Activated B cell treated with CpG ODN at 0.5 μM for 24 hours (primary cell): ENCODE results near the gene NANOS2. TPM values are rescaled to one million over a fixed set of nuclear protein-coding genes. Genes with fewer than 3 reads are reported as not detected.
A peak's percentile ranks its signal among the peaks of the same experiment; 100 is the strongest.

Experiments used
- ATAC-seq: fragments of 200-7000 bp; cut with Tn5 transposase; one replicate; pipeline ENCODE4 v1.10.0; 2021; ENCODE audit warnings: low read depth, mild to moderate bottlenecking, moderate library complexity
- CTCF ChIA-PET: fragments of 350-600 bp; sonication (Branson Sonifier 250); formaldehyde crosslinking; loops from one replicate; lab custom pipeline; 2021; ENCODE audit warnings: antibody characterized with exemption; lab: Charles Lee
- POLR2A ChIA-PET: fragments of 350-600 bp; sonication (Branson Sonifier 250); formaldehyde crosslinking; loops from one replicate; lab custom pipeline; 2021; ENCODE audit warnings: antibody characterized with exemption; lab: Charles Lee
- DNase-seq: peaks from one replicate; pipeline ENCODE4 v3.0.0; 2022
- H3K27ac Mint-ChIP-seq: one replicate; pipeline ENCODE4 v1.8.0; 2020; ENCODE audit warnings: mixed read lengths
- H3K27me3 Mint-ChIP-seq: one replicate; pipeline ENCODE4 v1.8.0; 2021; ENCODE audit warnings: mixed read lengths
- H3K36me3 Mint-ChIP-seq: one replicate; pipeline ENCODE4 v1.8.0; 2021; ENCODE audit warnings: low read depth, mixed read lengths
- H3K4me1 Mint-ChIP-seq: one replicate; pipeline ENCODE4 v1.8.0; 2021; ENCODE audit warnings: mixed read lengths
- H3K4me3 Mint-ChIP-seq: one replicate; pipeline ENCODE4 v1.8.0; 2020; ENCODE audit warnings: mild to moderate bottlenecking, mixed read lengths
- H3K9me3 Mint-ChIP-seq: one replicate; pipeline ENCODE4 v1.8.0; 2020; ENCODE audit warnings: mixed read lengths
- intact Hi-C: fragments of 100-400 bp; cut with micrococcal nuclease; formaldehyde crosslinking; loops from one replicate; pipeline ENCODE4 v1.15.1; 2024
- total RNA-seq: library from RNA; stranded (reverse); gene quantifications from 2 replicates; pipeline ENCODE4 v1.2.3, GENCODE V29; 2022
- TF ChIP-seq, protein P1 (sequence below): fragments of 200-600 bp; IDR thresholded peaks from one replicate; pipeline ENCODE4 v1.8.0; 2022; ENCODE audit warnings: antibody characterized with exemption, mild to moderate bottlenecking

Gene NANOS2
- total RNA-seq, 1 donor from 2014 or later: not detected

GRCh38 chr19:45887200-45887710, 27.3 kb downstream of the NANOS2 start:
- Mint-ChIP-seq H3K27ac (peak overlapping the region; percentile 94), H3K4me1 (peaks cover 30% of the 10 kb centered on the region), H3K9me3 (no peaks in the 10 kb centered on the region), H3K36me3 (peaks cover 17% of the 10 kb centered on the region), H3K27me3 (no peaks in the 10 kb centered on the region), H3K4me3 (peak overlapping the region; percentile 92)
- intact Hi-C loops: loop anchor here (2.0 to 10.0 kb wide), 3 partner anchors 130 to 458 kb away; partner anchors contain the start of genes FBXO46 and PPP5C
- POLR2A ChIA-PET: interaction anchor here (0.9 to 5.0 kb wide), 5 partner anchors 16 to 303 kb away, joined by 4 to 60 read pairs (median 15); partner anchors contain the start of genes FOXA3, MYPOP, SIX5 and SYMPK
- DNase-seq: no peak
- CTCF ChIA-PET: interaction anchor here (1.4 kb wide), 1 partner anchor 23 kb away, joined by 4 read pairs; the partner anchor contains the start of gene FOXA3
- TF ChIP-seq, protein P1, sequence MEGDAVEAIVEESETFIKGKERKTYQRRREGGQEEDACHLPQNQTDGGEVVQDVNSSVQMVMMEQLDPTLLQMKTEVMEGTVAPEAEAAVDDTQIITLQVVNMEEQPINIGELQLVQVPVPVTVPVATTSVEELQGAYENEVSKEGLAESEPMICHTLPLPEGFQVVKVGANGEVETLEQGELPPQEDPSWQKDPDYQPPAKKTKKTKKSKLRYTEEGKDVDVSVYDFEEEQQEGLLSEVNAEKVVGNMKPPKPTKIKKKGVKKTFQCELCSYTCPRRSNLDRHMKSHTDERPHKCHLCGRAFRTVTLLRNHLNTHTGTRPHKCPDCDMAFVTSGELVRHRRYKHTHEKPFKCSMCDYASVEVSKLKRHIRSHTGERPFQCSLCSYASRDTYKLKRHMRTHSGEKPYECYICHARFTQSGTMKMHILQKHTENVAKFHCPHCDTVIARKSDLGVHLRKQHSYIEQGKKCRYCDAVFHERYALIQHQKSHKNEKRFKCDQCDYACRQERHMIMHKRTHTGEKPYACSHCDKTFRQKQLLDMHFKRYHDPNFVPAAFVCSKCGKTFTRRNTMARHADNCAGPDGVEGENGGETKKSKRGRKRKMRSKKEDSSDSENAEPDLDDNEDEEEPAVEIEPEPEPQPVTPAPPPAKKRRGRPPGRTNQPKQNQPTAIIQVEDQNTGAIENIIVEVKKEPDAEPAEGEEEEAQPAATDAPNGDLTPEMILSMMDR: no peak
- ATAC-seq: no peak

- intact Hi-C loops: loop anchor here (1.0 to 10.0 kb wide), 7 partner anchors 16 to 458 kb away; partner anchors contain the start of genes CCDC61, FBXO46, MYPOP and PPP5C
- ATAC-seq (peak; percentile 65), DNase-seq (peak; percentile 86)
- Mint-ChIP-seq H3K27ac (peak overlapping the region; percentile 94), H3K9me3 (no peaks in the 10 kb centered on the region), H3K27me3 (no peaks in the 10 kb centered on the region), H3K4me1 (peaks cover 30% of the 10 kb centered on the region), H3K4me3 (peak overlapping the region; percentile 92), H3K36me3 (peaks cover 17% of the 10 kb centered on the region)
- TF ChIP-seq, protein P1: no peak
- POLR2A ChIA-PET: interaction anchor here (0.6 to 5.0 kb wide), 17 partner anchors 14 to 1662 kb away, joined by 3 to 60 read pairs (median 4); partner anchors contain the start of genes CCDC61, FOXA3, MYPOP and PPP1R13L
- CTCF ChIA-PET: interaction anchor here (0.6 to 1.4 kb wide), 3 partner anchors 12 to 23 kb away, joined by 3 to 4 read pairs (median 3); partner anchors contain the start of genes FOXA3 and MYPOP
These were observed 28.0 kb downstream of the NANOS2 start for GRCh38 chr19:45886427-45887199.

- POLR2A ChIA-PET: interaction anchor here (0.6 to 5.0 kb wide), 17 partner anchors 14 to 1662 kb away, joined by 3 to 60 read pairs (median 4); partner anchors contain the start of genes CCDC61, FOXA3, MYPOP and PPP1R13L
These were observed 28.8 kb downstream of the NANOS2 start, which contains the start of gene IRF2BP1 for GRCh38 chr19:45885556-45886426. IRF2BP1 (minus strand) TSS chr19:45886141; CDS start chr19:45885774, 367 bp downstream.

More at GRCh38 chr19:45885556-45886426, 28.8 kb downstream of the NANOS2 start, which contains the start of gene IRF2BP1:
- ATAC-seq (peak; percentile 69), DNase-seq (peak; percentile 87)
- H3K4me3 Mint-ChIP-seq: peak within 1 kb of the TSS; percentile 92
- H3K27ac Mint-ChIP-seq: peak within 1 kb of the TSS; percentile 94
- intact Hi-C loops: loop anchor here (1.0 to 10.0 kb wide), 7 partner anchors 17 to 459 kb away; partner anchors contain the start of genes CCDC61, FBXO46, MYPOP and PPP5C
- CTCF ChIA-PET: interaction anchor here (0.6 to 1.4 kb wide), 4 partner anchors 13 to 69 kb away, joined by 3 to 4 read pairs (median 4); partner anchors contain the start of genes FOXA3 and MYPOP
- H3K4me1 Mint-ChIP-seq: peaks cover 33% of the 10 kb centered on the region
- H3K9me3 Mint-ChIP-seq: no peaks in the 10 kb centered on the region
- no peaks in the 10 kb centered on the region for H3K27me3 Mint-ChIP-seq
- peaks cover 17% of the 10 kb centered on the region for H3K36me3 Mint-ChIP-seq
- TF ChIP-seq, protein P1: no peak
